ENCODE data around the gene PKP2. TPM values are rescaled to one million over a fixed set of nuclear protein-coding genes. Genes with fewer than 3 reads are reported as not detected.

Gene PKP2
- total RNA-seq, 1 experiment from 2014 or later, result 18.4 TPM

DNA sequence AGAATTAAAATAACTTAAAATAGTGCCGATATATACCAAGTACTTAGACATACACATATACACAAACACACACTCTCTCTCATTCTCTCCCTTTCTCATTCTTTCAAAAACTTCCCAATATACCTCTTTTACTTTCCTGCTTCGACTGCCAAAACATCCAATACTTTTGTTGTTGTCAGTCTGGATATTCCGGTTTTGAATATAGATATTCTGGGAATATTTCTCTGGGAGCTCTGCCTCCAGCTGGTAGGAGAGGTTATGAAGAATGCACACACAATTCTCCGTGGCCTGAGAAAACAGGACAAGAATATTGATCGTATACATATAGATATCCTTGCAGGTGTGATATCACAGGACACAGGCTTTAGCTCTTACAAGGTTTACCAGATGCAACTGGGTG lies 74.2 kb downstream of the PKP2 start:
- H3K27me3 Mint-ChIP-seq (ENCODE audit: low read depth), result no peaks in the 10 kb centered on the region
- Histone ChIP-seq H3K23ac (ENCODE audit: insufficient read length, low read depth, low read length) (no peak overlapping the region), H2BK15ac (ENCODE audit: low read depth, low read length) (no peak overlapping the region), H3K23me2 (ENCODE audit: insufficient read length, low read depth, low read length, poor library complexity, severe bottlenecking) (no peaks in the 10 kb centered on the region), H3K9me3 (ENCODE audit: control insufficient read depth, low read depth, low read length) (no peaks in the 10 kb centered on the region), H2AK5ac (ENCODE audit: insufficient read length, low read length) (no peak overlapping the region), H3T11ph (ENCODE audit: low read length) (no peak overlapping the region), H3K4ac (ENCODE audit: low read depth, low read length) (no peak overlapping the region), H4K20me1 (ENCODE audit: control insufficient read depth, insufficient read depth, insufficient read length) (no peaks in the 10 kb centered on the region), H2BK120ac (ENCODE audit: low read depth, low read length, poor library complexity, severe bottlenecking) (no peak overlapping the region), H3K9ac (ENCODE audit: extremely low read depth, insufficient read length, low read length) (no peak overlapping the region), H3K27ac (ENCODE audit: insufficient read length, low read depth, low read length) (no peak overlapping the region), H2AFZ (ENCODE audit: low read length) (no peak overlapping the region), H3K14ac (ENCODE audit: insufficient read depth, low read length) (no peak overlapping the region), H2BK12ac (ENCODE audit: insufficient read length, low read depth, low read length) (no peak overlapping the region), H4K8ac (replicated peaks; ENCODE audit: insufficient read length, low read depth, low read length) (no peak overlapping the region), H3K56ac (ENCODE audit: insufficient read length, low read depth, low read length) (no peak overlapping the region), H4K91ac (ENCODE audit: insufficient read length, low read depth, low read length) (no peak overlapping the region), H4K5ac (ENCODE audit: insufficient read length, low read depth, low read length) (no peak overlapping the region), H3K4me2 (ENCODE audit: insufficient read depth, insufficient read length, low read length) (no peak overlapping the region), H2BK20ac (ENCODE audit: low read depth, low read length, poor library complexity, severe bottlenecking) (no peak overlapping the region), H3K27me3 (ENCODE audit: insufficient read depth, low read length) (no peaks in the 10 kb centered on the region), H2BK5ac (ENCODE audit: insufficient read length, low read length) (no peak overlapping the region), H3K4me1 (ENCODE audit: insufficient read depth, low read length) (no peaks in the 10 kb centered on the region), H3K79me1 (ENCODE audit: insufficient read depth, low read depth, low read length, poor library complexity, severe bottlenecking) (no peaks in the 10 kb centered on the region), H3K18ac (ENCODE audit: insufficient read length, low read depth, low read length) (no peak overlapping the region), H3K79me2 (ENCODE audit: insufficient read depth, low read length) (no peaks in the 10 kb centered on the region)
- H3K4me1 Mint-ChIP-seq, result 0 out of 4 replicates have a peak, but pooled peaks cover 0 to 3% of the 10 kb centered on the region in 2 experiments
- TF ChIP-seq, protein P1, sequence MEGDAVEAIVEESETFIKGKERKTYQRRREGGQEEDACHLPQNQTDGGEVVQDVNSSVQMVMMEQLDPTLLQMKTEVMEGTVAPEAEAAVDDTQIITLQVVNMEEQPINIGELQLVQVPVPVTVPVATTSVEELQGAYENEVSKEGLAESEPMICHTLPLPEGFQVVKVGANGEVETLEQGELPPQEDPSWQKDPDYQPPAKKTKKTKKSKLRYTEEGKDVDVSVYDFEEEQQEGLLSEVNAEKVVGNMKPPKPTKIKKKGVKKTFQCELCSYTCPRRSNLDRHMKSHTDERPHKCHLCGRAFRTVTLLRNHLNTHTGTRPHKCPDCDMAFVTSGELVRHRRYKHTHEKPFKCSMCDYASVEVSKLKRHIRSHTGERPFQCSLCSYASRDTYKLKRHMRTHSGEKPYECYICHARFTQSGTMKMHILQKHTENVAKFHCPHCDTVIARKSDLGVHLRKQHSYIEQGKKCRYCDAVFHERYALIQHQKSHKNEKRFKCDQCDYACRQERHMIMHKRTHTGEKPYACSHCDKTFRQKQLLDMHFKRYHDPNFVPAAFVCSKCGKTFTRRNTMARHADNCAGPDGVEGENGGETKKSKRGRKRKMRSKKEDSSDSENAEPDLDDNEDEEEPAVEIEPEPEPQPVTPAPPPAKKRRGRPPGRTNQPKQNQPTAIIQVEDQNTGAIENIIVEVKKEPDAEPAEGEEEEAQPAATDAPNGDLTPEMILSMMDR (conservative IDR thresholded peaks at IDR 0.05), result no peak
- H3K9me3 Mint-ChIP-seq, result no peaks in the 10 kb centered on the region
- DNase-seq, result no peak
- whole genome bisulfite sequencing (ENCODE audit: extremely low coverage, insufficient read length, low lambda C conversion rate), result 100% methylated on average over 1 of the region's 5 CpGs
- no peak overlapping the region for H3K4me3 Mint-ChIP-seq
- H3K27ac Mint-ChIP-seq, result no peak overlapping the region
- H3K36me3 Mint-ChIP-seq (ENCODE audit: insufficient read depth in 1 of 3, low read depth in 3 of 3), result peaks cover 0 to 16% (median 7%) of the 10 kb centered on the region in 3 experiments; a peak in 3 of 7 replicates
